ENCODE data around the gene ACVR2B.

ACVR2B gene

DNA sequence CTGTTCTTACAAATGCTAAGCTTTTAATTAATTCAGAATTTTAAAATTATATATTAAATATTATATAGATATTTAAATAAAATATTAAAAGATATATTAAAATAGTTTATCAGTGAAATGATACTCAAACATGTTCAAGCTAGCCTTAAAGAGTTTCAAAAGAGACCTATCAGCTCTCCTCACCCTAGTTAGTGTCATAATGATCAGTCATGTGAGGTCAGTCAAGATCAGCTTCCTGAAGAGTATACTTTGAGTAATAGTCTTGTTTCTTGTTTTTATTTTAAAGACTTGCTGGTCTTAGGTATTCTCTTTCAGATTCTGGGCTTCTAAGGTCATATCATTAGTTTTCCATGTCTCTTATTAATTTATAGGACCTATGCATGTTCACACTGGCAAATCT, 56.9 kb downstream of the ACVR2B start:
- Histone ChIP-seq H3K36me3 (peaks cover 36 to 62% (median 49%) of the 10 kb centered on the region in 3 donors), H3K4me1 (no peaks in the 10 kb centered on the region), H3K27ac (no peak overlapping the region), H3K4me3 (no peak overlapping the region), H3K27me3 (no peaks in the 10 kb centered on the region), H3K9me3 (no peaks in the 10 kb centered on the region)
- no peak for DNase-seq
- TF ChIP-seq, protein P1, sequence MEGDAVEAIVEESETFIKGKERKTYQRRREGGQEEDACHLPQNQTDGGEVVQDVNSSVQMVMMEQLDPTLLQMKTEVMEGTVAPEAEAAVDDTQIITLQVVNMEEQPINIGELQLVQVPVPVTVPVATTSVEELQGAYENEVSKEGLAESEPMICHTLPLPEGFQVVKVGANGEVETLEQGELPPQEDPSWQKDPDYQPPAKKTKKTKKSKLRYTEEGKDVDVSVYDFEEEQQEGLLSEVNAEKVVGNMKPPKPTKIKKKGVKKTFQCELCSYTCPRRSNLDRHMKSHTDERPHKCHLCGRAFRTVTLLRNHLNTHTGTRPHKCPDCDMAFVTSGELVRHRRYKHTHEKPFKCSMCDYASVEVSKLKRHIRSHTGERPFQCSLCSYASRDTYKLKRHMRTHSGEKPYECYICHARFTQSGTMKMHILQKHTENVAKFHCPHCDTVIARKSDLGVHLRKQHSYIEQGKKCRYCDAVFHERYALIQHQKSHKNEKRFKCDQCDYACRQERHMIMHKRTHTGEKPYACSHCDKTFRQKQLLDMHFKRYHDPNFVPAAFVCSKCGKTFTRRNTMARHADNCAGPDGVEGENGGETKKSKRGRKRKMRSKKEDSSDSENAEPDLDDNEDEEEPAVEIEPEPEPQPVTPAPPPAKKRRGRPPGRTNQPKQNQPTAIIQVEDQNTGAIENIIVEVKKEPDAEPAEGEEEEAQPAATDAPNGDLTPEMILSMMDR (IDR thresholded peaks at IDR 0.05), result no peak
- intact Hi-C loops (cut with DNase I; ENCODE audit: low total_unique reads), result no loop called here

GRCh38 chr3:38511546-38511945, 57.9 kb downstream of the ACVR2B start:
- Histone ChIP-seq H3K36me3 (peaks cover 32 to 64% (median 48%) of the 10 kb centered on the region in 3 donors), H3K27ac (no peak overlapping the region), H3K4me1 (no peaks in the 10 kb centered on the region), H3K27me3 (no peaks in the 10 kb centered on the region), H3K9me3 (no peaks in the 10 kb centered on the region), H3K4me3 (no peak overlapping the region)
- TF ChIP-seq, protein P1 (IDR thresholded peaks at IDR 0.05), result no peak
- no peak for DNase-seq
- intact Hi-C loops (cut with DNase I; ENCODE audit: low total_unique reads), result no loop called here

GRCh38 chr3:38515367-38515766, 61.7 kb downstream of the ACVR2B start:
- Histone ChIP-seq H3K36me3 (peaks cover 23 to 63% (median 30%) of the 10 kb centered on the region in 3 donors), H3K27me3 (no peaks in the 10 kb centered on the region), H3K4me3 (no peak overlapping the region), H3K4me1 (peaks cover 0 to 9% (median 3%) of the 10 kb centered on the region in 4 donors), H3K27ac (no peak overlapping the region), H3K9me3 (no peaks in the 10 kb centered on the region)
- DNase-seq, result no peak
- TF ChIP-seq, protein P1 (IDR thresholded peaks at IDR 0.05), result no peak
- intact Hi-C loops (cut with DNase I; ENCODE audit: low total_unique reads), result no loop called here

GRCh38 chr3:38516669-38517068, 63.0 kb downstream of the ACVR2B start:
- Histone ChIP-seq H3K27ac (no peak overlapping the region), H3K4me3 (no peak overlapping the region), H3K4me1 (peaks cover 0 to 11% (median 4%) of the 10 kb centered on the region in 4 donors), H3K36me3 (peaks cover 21 to 52% (median 23%) of the 10 kb centered on the region in 3 donors), H3K27me3 (no peaks in the 10 kb centered on the region), H3K9me3 (no peaks in the 10 kb centered on the region)
- intact Hi-C loops (cut with DNase I; ENCODE audit: low total_unique reads), result no loop called here
- no peak for DNase-seq
- TF ChIP-seq, protein P1 (IDR thresholded peaks at IDR 0.05), result no peak

DNA sequence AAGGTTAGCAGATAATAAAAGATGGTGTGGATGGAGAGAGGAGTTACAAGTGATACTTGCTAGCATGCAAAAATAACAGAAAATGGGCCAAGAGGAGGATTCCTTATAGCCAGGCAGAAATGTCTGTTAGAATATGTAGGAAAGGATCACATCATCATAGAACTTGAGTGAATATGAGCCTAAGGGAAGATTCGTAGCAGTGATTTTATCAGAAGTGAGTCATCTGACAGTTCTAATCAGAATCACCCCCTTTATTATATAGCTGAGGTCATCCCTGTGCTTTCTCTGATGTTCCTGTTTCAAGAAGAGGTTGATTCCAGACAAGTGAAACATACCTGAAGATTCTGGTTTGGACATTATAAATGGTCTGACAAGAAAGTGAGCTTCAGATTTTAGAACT, 65.3 kb downstream of the ACVR2B start:
- TF ChIP-seq, protein P1 (IDR thresholded peaks at IDR 0.05), result no peak
- no peak overlapping the region for H3K27ac ChIP-seq
- H3K4me3 ChIP-seq, result no peak overlapping the region
- DNase-seq, result no peak
- intact Hi-C loops (cut with DNase I; ENCODE audit: low total_unique reads), result no loop called here
- H3K4me1 ChIP-seq, result peaks cover 0 to 11% (median 4%) of the 10 kb centered on the region in 4 donors
- H3K9me3 ChIP-seq, result no peaks in the 10 kb centered on the region
- H3K36me3 ChIP-seq, result peaks cover 22 to 56% (median 22%) of the 10 kb centered on the region in 3 donors
- H3K27me3 ChIP-seq, result no peaks in the 10 kb centered on the region

GRCh38 chr3:38519651-38520050, 66.0 kb downstream of the ACVR2B start:
- peaks cover 22 to 56% (median 23%) of the 10 kb centered on the region in 3 donors for H3K36me3 ChIP-seq
- H3K27me3 ChIP-seq, result no peaks in the 10 kb centered on the region
- H3K4me3 ChIP-seq, result no peak overlapping the region
- TF ChIP-seq, protein P1 (IDR thresholded peaks at IDR 0.05), result no peak
- H3K9me3 ChIP-seq, result no peaks in the 10 kb centered on the region
- DNase-seq, result no peak
- H3K27ac ChIP-seq, result no peak overlapping the region
- intact Hi-C loops (cut with DNase I; ENCODE audit: low total_unique reads), result loop anchor here (2.0 kb wide), 1 partner anchor 131 kb away; no protein-coding TSS in a partner anchor
- peaks cover 0 to 11% (median 4%) of the 10 kb centered on the region in 4 donors for H3K4me1 ChIP-seq

Measured in tibial artery (tissue), 4 donors.